Brain microvascular endothelial cell (primary cell): ENCODE data around the gene WDR20.

ENCODE experiments used
- DNase-seq: peaks from one replicate; pipeline ENCODE4 v3.0.0-alpha.2; 2020
- H3K27ac ChIP-seq: fragments of 250-450 bp; sonication (Bioruptor Pico); 2 replicates; pipeline ENCODE4 v1.5.1; 2020; ENCODE audit warnings: mild to moderate bottlenecking, moderate library complexity
- H3K27me3 ChIP-seq: fragments of 250-450 bp; sonication (Bioruptor Pico); replicated peaks from 2 replicates; pipeline ENCODE4 v1.5.1; 2020; ENCODE audit warnings: mild to moderate bottlenecking
- H3K36me3 ChIP-seq: fragments of 250-450 bp; sonication (Bioruptor Pico); replicated peaks from 2 replicates; pipeline ENCODE4 v1.5.1; 2020; ENCODE audit warnings: mild to moderate bottlenecking
- H3K4me3 ChIP-seq: 2 replicates; pipeline ENCODE4 v1.5.1; 2011; ENCODE audit warnings: low read depth, mild to moderate bottlenecking, control low read depth, low read length, moderate library complexity
- CTCF ChIP-seq: IDR thresholded peaks from 2 replicates; pipeline ENCODE4 v1.5.1; 2011; ENCODE audit warnings: low read depth, mild to moderate bottlenecking, moderate library complexity, low read length, control low read depth, inconsistent platforms; ENCODE audit errors: missing control alignments
- in situ Hi-C: cut with HindIII; loops from 2 replicates; pipeline ENCODE4 v1.10.0; 2017; ENCODE audit warnings: low sequenced_read_pairs, low pct_ligation_motif_present

Gene WDR20

GRCh38 chr14:102219316-102219715 is 79.6 kb downstream of the WDR20 start:
- no peaks in the 10 kb centered on the region for H3K27me3 ChIP-seq
- peaks cover 6% of the 10 kb centered on the region for H3K36me3 ChIP-seq
- in situ Hi-C loops = no loop called here
- no peak for TF ChIP-seq CTCF
- no peak overlapping the region for H3K4me3 ChIP-seq
- DNase-seq = no peak
- H3K27ac ChIP-seq = no peak overlapping the region

GRCh38 chr14:102220031-102220430 is 80.3 kb downstream of the WDR20 start:
- DNase-seq = no peak
- peaks cover 6% of the 10 kb centered on the region for H3K36me3 ChIP-seq
- in situ Hi-C loops = no loop called here

GRCh38 chr14:102221026-102221425 is 81.3 kb downstream of the WDR20 start:
- no peak for TF ChIP-seq CTCF
- peak; percentile 46 for DNase-seq
- peak overlapping the region; percentile 17 for H3K27ac ChIP-seq
- in situ Hi-C loops = no loop called here
- no peak overlapping the region for H3K4me3 ChIP-seq
- peaks cover 10% of the 10 kb centered on the region for H3K36me3 ChIP-seq
- no peaks in the 10 kb centered on the region for H3K27me3 ChIP-seq

More at GRCh38 chr14:102220031-102220430, 80.3 kb downstream of the WDR20 start:
- H3K27ac ChIP-seq = no peak overlapping the region
- no peak overlapping the region for H3K4me3 ChIP-seq
- no peak for TF ChIP-seq CTCF
- no peaks in the 10 kb centered on the region for H3K27me3 ChIP-seq

GRCh38 chr14:102222009-102222575 is 82.4 kb downstream of the WDR20 start:
- Histone ChIP-seq H3K4me3 (no peak overlapping the region), H3K27me3 (no peaks in the 10 kb centered on the region), H3K36me3 (peaks cover 10% of the 10 kb centered on the region), H3K27ac (no peak overlapping the region)
- DNase-seq = no peak
- in situ Hi-C loops = no loop called here
- TF ChIP-seq CTCF = no peak

- H3K27me3 ChIP-seq = no peaks in the 10 kb centered on the region
- no peak for TF ChIP-seq CTCF
- DNase-seq = no peak
- H3K27ac ChIP-seq = no peak overlapping the region
- H3K36me3 ChIP-seq = peaks cover 10% of the 10 kb centered on the region
- in situ Hi-C loops = no loop called here
- H3K4me3 ChIP-seq = no peak overlapping the region
Measured at GRCh38 chr14:102222751-102223150, 83.1 kb downstream of the WDR20 start.

GRCh38 chr14:102223682-102224081 is 84.0 kb downstream of the WDR20 start:
- H3K36me3 ChIP-seq = peaks cover 10% of the 10 kb centered on the region
- in situ Hi-C loops = no loop called here
- no peak for TF ChIP-seq CTCF
- H3K27me3 ChIP-seq = no peaks in the 10 kb centered on the region
- DNase-seq = no peak
- H3K4me3 ChIP-seq = no peak overlapping the region
- H3K27ac ChIP-seq = no peak overlapping the region
